Measurements from ENCODE around the gene GTPBP4. TPM values are rescaled to one million over a fixed set of nuclear protein-coding genes. Genes with fewer than 3 reads are reported as not detected.

GTPBP4 gene
- 22.5 and 29.6 TPM in 2 replicates for total RNA-seq

GRCh38 chr10:987870-988666 is at the start of gene GTPBP4:
Gene GTPBP4, plus strand, starts transcription at chr10:988434. Its CDS starts 46 bp downstream, at chr10:988480.

DNA sequence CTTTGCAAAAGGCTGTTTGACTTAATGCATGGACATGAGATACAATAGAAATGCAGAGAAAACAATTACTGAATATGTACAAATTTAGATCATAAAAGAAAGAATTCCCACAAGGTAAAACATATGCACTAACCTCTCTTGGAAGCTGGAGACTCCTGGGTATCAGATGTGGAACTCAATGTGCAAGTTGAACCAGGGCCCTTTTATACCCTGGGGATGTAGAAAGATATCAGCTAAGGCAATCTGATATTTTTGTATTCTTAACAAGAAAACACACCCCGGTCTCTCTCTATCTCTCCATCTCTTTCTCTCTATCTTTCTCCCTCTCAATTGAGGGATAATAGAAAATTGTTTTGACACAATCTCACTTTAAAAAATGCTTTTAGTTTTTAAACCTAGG is 37.4 kb downstream of the GTPBP4 start, which contains the start of gene IDI2:
IDI2 (minus strand) TSS at position 177 of the 400 bp plus-strand sequence. CDS start 1,136 bp downstream, outside the sequence.

DNA sequence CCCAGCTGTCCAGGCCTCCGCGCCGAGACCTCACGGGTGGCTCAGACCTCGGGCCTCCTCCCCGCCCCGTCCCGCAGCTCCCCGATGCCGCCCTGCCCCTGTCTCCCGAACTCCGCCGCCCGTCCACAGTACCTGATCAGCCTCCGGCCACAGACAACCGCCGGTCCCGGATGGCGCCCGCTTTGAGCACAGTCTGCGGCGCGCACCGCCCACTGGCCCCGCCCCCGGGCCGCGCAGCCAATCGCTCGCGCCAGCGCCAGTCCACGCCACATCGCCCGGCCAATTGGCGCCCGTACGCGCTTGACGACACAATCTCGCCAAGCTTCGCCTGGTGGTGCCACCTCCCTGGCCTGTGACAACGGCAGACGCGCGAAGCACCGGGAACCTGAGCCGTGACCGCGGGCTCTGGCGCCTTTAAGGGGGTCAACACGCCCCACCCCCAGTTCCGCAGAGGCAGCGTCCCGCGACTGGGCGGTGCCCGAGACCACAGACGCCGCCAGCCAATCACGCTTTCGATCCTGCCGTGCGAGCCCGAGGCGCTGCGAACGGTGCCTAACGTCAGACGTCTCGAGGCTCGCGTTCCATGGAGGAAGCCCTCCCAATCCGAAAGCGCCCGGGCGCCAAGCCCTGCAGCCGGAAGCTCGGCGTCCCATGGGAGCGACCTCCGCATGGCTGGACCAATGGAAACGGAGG is 60.6 kb downstream of the GTPBP4 start, which contains the start of gene IDI1:
IDI1 (minus strand) TSS at position 388 of the 693 bp plus-strand sequence; CDS start at position 272, 116 bp downstream.

GRCh38 chr10:1056326-1057105 is 68.3 kb downstream of the GTPBP4 start, which contains the start of gene WDR37:
Gene WDR37, plus strand, starts transcription at chr10:1056385. Its CDS starts 15,771 bp downstream, at chr10:1072156.

Other genes with a start within 250 kb of the GTPBP4 start
- 24.5 and 30.8 TPM in 2 replicates for gene LARP4B, start 56.7 kb upstream of the GTPBP4 start, total RNA-seq
- gene IDI2, start 37.4 kb downstream of the GTPBP4 start, total RNA-seq = not detected in 2 replicates
- 200 and 234 TPM in 2 replicates for gene IDI1, start 60.7 kb downstream of the GTPBP4 start, total RNA-seq
- 15.6 and 23.0 TPM in 2 replicates for gene WDR37, start 68.0 kb downstream of the GTPBP4 start, total RNA-seq